Brain microvascular endothelial cell (primary cell): ENCODE results near the gene NXT1.
A peak's percentile ranks its signal among the peaks of the same experiment; 100 is the strongest.

Source experiments
- DNase-seq: peaks from one replicate; pipeline ENCODE4 v3.0.0-alpha.2; 2020
- H3K27ac ChIP-seq: fragments of 250-450 bp; sonication (Bioruptor Pico); 2 replicates; pipeline ENCODE4 v1.5.1; 2020; ENCODE audit warnings: mild to moderate bottlenecking, moderate library complexity
- H3K27me3 ChIP-seq: fragments of 250-450 bp; sonication (Bioruptor Pico); replicated peaks from 2 replicates; pipeline ENCODE4 v1.5.1; 2020; ENCODE audit warnings: mild to moderate bottlenecking
- H3K36me3 ChIP-seq: fragments of 250-450 bp; sonication (Bioruptor Pico); replicated peaks from 2 replicates; pipeline ENCODE4 v1.5.1; 2020; ENCODE audit warnings: mild to moderate bottlenecking
- H3K4me3 ChIP-seq: 2 replicates; pipeline ENCODE4 v1.5.1; 2011; ENCODE audit warnings: low read depth, mild to moderate bottlenecking, control low read depth, low read length, moderate library complexity
- CTCF ChIP-seq: IDR thresholded peaks from 2 replicates; pipeline ENCODE4 v1.5.1; 2011; ENCODE audit warnings: low read depth, mild to moderate bottlenecking, moderate library complexity, low read length, control low read depth, inconsistent platforms; ENCODE audit errors: missing control alignments
- in situ Hi-C: cut with HindIII; loops from 2 replicates; pipeline ENCODE4 v1.10.0; 2017; ENCODE audit warnings: low sequenced_read_pairs, low pct_ligation_motif_present

The NXT1 gene

GRCh38 chr20:23361476-23362391 is 11.1 kb downstream of the NXT1 start, which contains the start of gene GZF1:
GZF1 (plus strand) TSS chr20:23362182; CDS start chr20:23364384, 2,202 bp downstream.
- Histone ChIP-seq H3K27ac (peak within 1 kb of the TSS; percentile 95), H3K4me3 (peak within 1 kb of the TSS; percentile 84), H3K36me3 (peaks cover 13% of the 10 kb centered on the region), H3K27me3 (no peaks in the 10 kb centered on the region)
- no peak for TF ChIP-seq CTCF
- in situ Hi-C loops, result no loop called here
- peak; percentile 96 for DNase-seq

- no peaks in the 10 kb centered on the region for H3K27me3 ChIP-seq
- in situ Hi-C loops, result no loop called here
- peaks cover 15% of the 10 kb centered on the region for H3K36me3 ChIP-seq
- H3K4me3 ChIP-seq, result peak overlapping the region; percentile 84
- no peak for TF ChIP-seq CTCF
- H3K27ac ChIP-seq, result peak overlapping the region; percentile 85
- DNase-seq, result peak; percentile 24
These were observed 12.0 kb downstream of the NXT1 start for GRCh38 chr20:23362392-23363256.

GRCh38 chr20:23363257-23363649 is 12.7 kb downstream of the NXT1 start:
- Histone ChIP-seq H3K27me3 (no peaks in the 10 kb centered on the region), H3K4me3 (peak overlapping the region; percentile 84), H3K36me3 (peaks cover 17% of the 10 kb centered on the region), H3K27ac (no peak overlapping the region)
- DNase-seq, result no peak
- no peak for TF ChIP-seq CTCF
- in situ Hi-C loops, result no loop called here

GRCh38 chr20:23365390-23366165 is 15.0 kb downstream of the NXT1 start:
- in situ Hi-C loops, result no loop called here
- H3K4me3 ChIP-seq, result no peak overlapping the region
- no peak overlapping the region for H3K27ac ChIP-seq
- H3K27me3 ChIP-seq, result no peaks in the 10 kb centered on the region
- TF ChIP-seq CTCF, result peak; percentile 2
- no peak for DNase-seq
- H3K36me3 ChIP-seq, result peaks cover 36% of the 10 kb centered on the region

GRCh38 chr20:23366384-23366783 is 15.8 kb downstream of the NXT1 start:
- H3K4me3 ChIP-seq, result no peak overlapping the region
- no peaks in the 10 kb centered on the region for H3K27me3 ChIP-seq
- DNase-seq, result no peak
- TF ChIP-seq CTCF, result no peak
- in situ Hi-C loops, result no loop called here
- H3K36me3 ChIP-seq, result peaks cover 44% of the 10 kb centered on the region
- no peak overlapping the region for H3K27ac ChIP-seq
